ENCODE results near the gene NMS. TPM values are rescaled to one million over a fixed set of nuclear protein-coding genes. Genes with fewer than 3 reads are reported as not detected.

NMS gene
- total and polyA plus RNA-seq, 2 of the 13 experiments (the other 11 are each of a cell fraction or from before 2014, with no cell fraction given) = not detected

- TF ChIP-seq, protein P1, sequence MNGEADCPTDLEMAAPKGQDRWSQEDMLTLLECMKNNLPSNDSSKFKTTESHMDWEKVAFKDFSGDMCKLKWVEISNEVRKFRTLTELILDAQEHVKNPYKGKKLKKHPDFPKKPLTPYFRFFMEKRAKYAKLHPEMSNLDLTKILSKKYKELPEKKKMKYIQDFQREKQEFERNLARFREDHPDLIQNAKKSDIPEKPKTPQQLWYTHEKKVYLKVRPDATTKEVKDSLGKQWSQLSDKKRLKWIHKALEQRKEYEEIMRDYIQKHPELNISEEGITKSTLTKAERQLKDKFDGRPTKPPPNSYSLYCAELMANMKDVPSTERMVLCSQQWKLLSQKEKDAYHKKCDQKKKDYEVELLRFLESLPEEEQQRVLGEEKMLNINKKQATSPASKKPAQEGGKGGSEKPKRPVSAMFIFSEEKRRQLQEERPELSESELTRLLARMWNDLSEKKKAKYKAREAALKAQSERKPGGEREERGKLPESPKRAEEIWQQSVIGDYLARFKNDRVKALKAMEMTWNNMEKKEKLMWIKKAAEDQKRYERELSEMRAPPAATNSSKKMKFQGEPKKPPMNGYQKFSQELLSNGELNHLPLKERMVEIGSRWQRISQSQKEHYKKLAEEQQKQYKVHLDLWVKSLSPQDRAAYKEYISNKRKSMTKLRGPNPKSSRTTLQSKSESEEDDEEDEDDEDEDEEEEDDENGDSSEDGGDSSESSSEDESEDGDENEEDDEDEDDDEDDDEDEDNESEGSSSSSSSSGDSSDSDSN (CRISPR knock-in tag; IDR thresholded peaks at IDR 0.05) = no peak
- TF ChIP-seq HMG20B (CRISPR knock-in tag; conservative IDR thresholded peaks at IDR 0.05) (no peak), KAT7 (CRISPR knock-in tag; IDR thresholded peaks at IDR 0.05; ENCODE audit: borderline replicate concordance) (no peak), HNRNPH1 (optimal IDR thresholded peaks at IDR 0.05; ENCODE audit: low read depth, low read length) (no peak), TEAD3 (CRISPR knock-in tag; optimal IDR thresholded peaks at IDR 0.05; ENCODE audit: borderline replicate concordance) (no peak), TOE1 (CRISPR knock-in tag; IDR thresholded peaks at IDR 0.05) (no peak), KLF15 (CRISPR knock-in tag; IDR thresholded peaks at IDR 0.05; ENCODE audit: borderline replicate concordance) (no peak), MIER3 (CRISPR knock-in tag; IDR thresholded peaks at IDR 0.05; ENCODE audit: borderline replicate concordance) (no peak)
- TF ChIP-seq, protein P2, sequence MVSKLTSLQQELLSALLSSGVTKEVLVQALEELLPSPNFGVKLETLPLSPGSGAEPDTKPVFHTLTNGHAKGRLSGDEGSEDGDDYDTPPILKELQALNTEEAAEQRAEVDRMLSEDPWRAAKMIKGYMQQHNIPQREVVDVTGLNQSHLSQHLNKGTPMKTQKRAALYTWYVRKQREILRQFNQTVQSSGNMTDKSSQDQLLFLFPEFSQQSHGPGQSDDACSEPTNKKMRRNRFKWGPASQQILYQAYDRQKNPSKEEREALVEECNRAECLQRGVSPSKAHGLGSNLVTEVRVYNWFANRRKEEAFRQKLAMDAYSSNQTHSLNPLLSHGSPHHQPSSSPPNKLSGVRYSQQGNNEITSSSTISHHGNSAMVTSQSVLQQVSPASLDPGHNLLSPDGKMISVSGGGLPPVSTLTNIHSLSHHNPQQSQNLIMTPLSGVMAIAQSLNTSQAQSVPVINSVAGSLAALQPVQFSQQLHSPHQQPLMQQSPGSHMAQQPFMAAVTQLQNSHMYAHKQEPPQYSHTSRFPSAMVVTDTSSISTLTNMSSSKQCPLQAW (CRISPR knock-in tag; IDR thresholded peaks at IDR 0.05) = no peak
- TF ChIP-seq, protein P3, sequence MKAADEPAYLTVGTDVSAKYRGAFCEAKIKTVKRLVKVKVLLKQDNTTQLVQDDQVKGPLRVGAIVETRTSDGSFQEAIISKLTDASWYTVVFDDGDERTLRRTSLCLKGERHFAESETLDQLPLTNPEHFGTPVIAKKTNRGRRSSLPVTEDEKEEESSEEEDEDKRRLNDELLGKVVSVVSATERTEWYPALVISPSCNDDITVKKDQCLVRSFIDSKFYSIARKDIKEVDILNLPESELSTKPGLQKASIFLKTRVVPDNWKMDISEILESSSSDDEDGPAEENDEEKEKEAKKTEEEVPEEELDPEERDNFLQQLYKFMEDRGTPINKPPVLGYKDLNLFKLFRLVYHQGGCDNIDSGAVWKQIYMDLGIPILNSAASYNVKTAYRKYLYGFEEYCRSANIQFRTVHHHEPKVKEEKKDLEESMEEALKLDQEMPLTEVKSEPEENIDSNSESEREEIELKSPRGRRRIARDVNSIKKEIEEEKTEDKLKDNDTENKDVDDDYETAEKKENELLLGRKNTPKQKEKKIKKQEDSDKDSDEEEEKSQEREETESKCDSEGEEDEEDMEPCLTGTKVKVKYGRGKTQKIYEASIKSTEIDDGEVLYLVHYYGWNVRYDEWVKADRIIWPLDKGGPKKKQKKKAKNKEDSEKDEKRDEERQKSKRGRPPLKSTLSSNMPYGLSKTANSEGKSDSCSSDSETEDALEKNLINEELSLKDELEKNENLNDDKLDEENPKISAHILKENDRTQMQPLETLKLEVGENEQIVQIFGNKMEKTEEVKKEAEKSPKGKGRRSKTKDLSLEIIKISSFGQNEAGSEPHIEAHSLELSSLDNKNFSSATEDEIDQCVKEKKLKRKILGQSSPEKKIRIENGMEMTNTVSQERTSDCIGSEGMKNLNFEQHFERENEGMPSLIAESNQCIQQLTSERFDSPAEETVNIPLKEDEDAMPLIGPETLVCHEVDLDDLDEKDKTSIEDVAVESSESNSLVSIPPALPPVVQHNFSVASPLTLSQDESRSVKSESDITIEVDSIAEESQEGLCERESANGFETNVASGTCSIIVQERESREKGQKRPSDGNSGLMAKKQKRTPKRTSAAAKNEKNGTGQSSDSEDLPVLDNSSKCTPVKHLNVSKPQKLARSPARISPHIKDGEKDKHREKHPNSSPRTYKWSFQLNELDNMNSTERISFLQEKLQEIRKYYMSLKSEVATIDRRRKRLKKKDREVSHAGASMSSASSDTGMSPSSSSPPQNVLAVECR (CRISPR knock-in tag; IDR thresholded peaks at IDR 0.05; ENCODE audit: borderline replicate concordance) = no peak
Measured at GRCh38 chr2:100446696-100447095, 23.6 kb upstream of the NMS start (continued).
